ENCODE measurements around the gene ALS2CL.
A peak's percentile ranks its signal among the peaks of the same experiment; 100 is the strongest.
"Not testable (repeated sequence)": the region's sequence is repeated elsewhere in the genome, so short reads cannot be mapped to it uniquely, and the experiment has no call there.

Gene ALS2CL, protein sequence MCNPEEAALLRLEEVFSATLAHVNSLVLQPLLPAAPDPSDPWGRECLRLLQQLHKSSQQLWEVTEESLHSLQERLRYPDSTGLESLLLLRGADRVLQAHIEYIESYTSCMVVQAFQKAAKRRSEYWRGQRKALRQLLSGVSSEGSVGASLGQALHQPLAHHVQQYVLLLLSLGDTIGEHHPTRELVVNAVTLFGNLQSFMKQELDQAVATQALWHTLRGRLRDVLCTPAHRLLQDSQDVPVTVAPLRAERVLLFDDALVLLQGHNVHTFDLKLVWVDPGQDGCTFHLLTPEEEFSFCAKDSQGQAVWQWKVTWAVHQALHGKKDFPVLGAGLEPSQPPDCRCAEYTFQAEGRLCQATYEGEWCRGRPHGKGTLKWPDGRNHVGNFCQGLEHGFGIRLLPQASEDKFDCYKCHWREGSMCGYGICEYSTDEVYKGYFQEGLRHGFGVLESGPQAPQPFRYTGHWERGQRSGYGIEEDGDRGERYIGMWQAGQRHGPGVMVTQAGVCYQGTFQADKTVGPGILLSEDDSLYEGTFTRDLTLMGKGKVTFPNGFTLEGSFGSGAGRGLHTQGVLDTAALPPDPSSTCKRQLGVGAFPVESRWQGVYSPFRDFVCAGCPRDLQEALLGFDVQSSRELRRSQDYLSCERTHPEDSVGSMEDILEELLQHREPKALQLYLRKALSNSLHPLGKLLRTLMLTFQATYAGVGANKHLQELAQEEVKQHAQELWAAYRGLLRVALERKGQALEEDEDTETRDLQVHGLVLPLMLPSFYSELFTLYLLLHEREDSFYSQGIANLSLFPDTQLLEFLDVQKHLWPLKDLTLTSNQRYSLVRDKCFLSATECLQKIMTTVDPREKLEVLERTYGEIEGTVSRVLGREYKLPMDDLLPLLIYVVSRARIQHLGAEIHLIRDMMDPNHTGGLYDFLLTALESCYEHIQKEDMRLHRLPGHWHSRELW

DNA sequence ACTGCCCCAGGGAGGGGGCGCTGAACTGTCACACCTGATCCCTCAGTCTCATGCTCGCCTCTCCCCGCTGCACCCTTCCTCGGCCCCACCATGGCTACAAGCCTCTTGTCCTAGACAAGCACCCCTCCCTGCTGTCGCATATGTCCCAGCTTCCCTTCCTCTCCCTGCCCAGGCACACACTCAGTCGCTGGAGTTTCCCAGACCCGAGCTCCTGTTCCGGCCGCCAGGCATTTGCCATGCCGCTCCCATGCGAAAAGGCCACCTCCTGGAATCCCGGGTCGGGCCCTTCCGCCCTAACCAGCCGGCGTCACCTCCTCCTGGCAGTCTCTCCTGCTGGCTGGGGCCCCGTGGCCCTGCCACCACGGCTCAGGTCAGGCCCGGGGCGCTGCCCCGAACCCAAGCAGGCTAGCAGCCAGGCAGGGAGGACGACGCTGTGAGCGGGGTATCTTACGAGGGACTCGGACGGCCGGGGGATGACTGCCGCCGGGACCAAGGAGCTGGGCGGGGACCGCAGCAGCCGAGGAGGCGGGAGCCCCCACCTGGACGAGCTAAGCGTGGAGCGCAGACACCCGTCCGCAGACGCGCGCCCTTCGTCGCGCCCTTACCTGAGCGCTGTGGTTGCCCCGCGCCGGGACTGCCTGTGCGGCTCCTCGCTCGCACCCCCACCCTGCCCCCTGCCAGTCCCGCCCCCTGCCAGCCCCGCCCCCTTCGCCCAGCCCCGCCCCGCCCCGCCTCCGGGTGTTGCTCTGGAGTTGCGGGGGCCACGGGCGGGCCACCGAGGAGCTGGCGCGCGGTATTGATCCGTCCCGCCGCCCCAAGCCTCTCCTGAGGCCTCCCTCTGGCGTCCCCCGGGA, at the start of gene ALS2CL:
TSS of gene ALS2CL (minus strand) at position 642 of the 854 bp plus-strand sequence. CDS start 4,239 bp downstream, outside the sequence.
- TF ChIP-seq, protein P1, sequence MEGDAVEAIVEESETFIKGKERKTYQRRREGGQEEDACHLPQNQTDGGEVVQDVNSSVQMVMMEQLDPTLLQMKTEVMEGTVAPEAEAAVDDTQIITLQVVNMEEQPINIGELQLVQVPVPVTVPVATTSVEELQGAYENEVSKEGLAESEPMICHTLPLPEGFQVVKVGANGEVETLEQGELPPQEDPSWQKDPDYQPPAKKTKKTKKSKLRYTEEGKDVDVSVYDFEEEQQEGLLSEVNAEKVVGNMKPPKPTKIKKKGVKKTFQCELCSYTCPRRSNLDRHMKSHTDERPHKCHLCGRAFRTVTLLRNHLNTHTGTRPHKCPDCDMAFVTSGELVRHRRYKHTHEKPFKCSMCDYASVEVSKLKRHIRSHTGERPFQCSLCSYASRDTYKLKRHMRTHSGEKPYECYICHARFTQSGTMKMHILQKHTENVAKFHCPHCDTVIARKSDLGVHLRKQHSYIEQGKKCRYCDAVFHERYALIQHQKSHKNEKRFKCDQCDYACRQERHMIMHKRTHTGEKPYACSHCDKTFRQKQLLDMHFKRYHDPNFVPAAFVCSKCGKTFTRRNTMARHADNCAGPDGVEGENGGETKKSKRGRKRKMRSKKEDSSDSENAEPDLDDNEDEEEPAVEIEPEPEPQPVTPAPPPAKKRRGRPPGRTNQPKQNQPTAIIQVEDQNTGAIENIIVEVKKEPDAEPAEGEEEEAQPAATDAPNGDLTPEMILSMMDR (IDR thresholded peaks at IDR 0.05; ENCODE audit: extremely low read depth, missing control alignments), result no peak
- peak; percentile 80 for DNase-seq (ENCODE audit: low spot score)

DNA sequence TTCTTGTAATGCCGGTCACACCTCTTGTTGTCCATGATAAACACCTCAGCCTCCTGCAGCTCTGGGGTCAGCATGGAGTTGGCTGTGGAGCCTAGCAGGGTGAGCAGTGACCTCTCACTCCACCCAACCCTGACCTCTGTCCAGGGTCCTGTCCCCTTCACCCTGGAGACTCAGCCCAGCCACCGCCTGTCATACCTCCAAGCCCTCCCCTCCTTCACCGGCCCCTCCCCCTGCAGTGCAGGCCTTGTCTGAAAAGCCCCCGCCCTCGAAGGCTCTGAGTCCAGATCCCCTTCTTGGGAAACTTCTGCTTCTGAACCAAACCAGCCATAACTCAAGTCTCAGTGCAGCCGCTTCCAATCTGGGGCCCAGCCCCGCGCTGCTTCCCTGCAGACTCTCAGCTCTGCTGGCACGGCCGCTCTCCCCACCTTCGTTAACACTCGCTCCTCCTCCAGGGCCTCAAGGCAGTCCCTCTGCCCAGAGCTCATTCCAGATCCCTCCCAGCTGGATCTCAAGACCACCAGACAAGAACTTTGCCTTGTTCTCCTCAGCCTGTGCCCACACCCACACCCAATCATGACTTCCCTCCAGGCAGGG, 49.6 kb upstream of the ALS2CL start:
- TF ChIP-seq, protein P1 (IDR thresholded peaks at IDR 0.05; ENCODE audit: extremely low read depth, missing control alignments), result no peak
- DNase-seq (ENCODE audit: low spot score), result no peak

DNA sequence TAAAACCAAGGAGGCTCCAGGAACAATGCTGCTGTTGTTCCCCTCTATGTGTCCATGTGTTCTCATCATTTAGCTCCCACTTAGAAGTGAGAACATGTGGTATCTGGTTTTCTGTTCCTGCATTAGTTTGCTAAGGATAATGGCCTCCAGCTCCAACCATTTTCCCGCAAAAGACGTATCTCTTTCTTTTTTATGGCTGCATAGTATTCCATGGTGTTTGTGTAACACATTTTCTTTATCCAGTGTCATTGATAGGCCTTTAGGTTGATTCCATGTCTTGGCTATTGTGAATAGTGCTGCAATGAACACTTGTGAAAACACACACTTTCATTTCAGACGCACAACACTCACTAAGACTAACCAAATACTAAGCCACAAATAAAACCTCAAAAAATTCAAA, 46.1 kb upstream of the ALS2CL start:
- DNase-seq (ENCODE audit: low spot score), result not testable (repeated sequence)

DNA sequence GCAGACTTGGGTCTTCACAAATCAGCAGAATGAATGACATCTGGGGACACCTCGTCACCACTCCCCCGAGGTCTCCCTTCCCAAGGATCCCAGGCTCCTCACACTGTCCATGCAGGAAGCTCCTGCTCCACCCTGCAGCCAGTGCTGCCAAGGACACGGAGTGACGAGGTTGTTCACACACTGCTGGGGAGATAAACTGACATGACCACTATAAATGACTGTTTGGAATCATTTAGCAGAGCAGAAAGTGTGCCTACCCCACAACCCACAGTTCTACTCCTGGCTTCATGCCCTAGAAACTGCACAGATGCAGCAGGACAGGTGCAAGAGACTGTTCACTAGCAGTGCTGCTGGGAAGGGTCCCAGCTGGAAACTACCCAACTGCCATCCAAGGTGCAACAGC, 43.9 kb upstream of the ALS2CL start:
- TF ChIP-seq, protein P1 (IDR thresholded peaks at IDR 0.05; ENCODE audit: extremely low read depth, missing control alignments), result no peak
- DNase-seq (ENCODE audit: low spot score), result no peak

DNA sequence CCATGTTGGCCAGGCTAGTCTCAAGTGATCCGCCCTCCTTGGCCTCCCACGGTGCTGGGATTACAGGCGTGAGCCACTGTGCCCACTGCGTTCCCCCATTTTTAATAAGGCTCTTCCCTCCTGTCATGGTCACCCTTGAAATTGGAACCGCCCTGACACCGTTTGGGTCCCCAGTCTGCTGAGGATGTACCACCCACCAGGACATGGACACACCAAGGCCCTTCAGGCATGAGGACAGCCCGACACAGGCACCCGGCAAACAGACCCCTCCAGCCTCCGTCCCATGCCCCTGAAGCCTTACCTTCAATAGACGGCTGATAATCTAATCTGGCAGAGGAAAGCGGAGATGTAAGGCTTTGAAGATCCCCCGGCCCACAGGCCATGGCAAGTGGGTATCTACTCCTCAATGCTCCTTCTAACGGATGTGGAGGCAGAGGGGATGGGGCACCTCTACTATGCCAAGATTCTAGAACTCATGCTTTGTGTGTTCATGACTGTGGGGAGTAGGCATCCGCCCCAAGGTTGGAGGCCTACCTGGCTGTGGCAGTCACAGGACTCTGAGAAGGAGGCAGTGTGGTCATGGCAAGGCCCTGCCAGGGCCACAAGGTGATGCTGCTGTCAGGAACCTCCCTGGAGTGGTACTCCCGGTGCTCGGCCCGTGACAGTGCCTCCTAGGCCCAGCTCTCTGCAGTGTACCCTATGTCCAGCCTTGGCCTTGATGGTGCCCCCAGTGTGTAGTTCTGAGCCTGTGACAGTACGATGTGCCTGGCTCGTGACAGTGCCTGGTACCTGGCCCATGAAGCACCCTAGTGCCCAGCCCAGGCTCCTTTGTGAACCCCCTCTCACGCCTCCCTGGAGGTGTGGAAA, 42.8 kb upstream of the ALS2CL start:
- TF ChIP-seq, protein P1 (IDR thresholded peaks at IDR 0.05; ENCODE audit: extremely low read depth, missing control alignments), result no peak
- DNase-seq (ENCODE audit: low spot score), result no peak

DNA sequence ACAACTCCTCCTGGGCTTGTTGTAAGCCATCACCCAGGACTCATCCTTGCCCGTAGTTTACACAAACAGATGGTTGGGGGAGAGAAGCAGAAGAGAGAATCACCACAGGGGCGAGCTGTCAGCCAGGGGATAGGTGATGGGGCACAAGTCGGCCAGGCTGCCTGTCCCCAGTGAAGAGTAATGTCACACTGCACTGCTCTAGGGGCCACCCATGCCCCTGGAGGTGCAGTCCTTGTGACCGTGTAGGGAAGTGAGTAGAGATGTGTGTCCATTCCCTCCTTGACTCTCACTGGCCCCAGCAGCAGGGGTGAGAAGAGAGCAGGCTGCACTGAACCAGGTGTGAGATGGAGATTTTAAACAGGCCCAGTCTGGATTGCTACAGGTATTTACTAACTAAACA, 41.3 kb upstream of the ALS2CL start:
- TF ChIP-seq, protein P1 (IDR thresholded peaks at IDR 0.05; ENCODE audit: extremely low read depth, missing control alignments), result no peak
- DNase-seq (ENCODE audit: low spot score), result no peak

Data from GM20000 (cell line).